ENCODE results near the gene ADGB.

ADGB gene

GRCh38 chr6:146861716-146862115, 262.9 kb downstream of the ADGB start:
- TF ChIP-seq PKNOX1 (IDR thresholded peaks at IDR 0.05) (no peak), NFRKB (IDR thresholded peaks at IDR 0.05) (no peak), ELF4 (IDR thresholded peaks at IDR 0.05) (no peak), SP1 (IDR thresholded peaks at IDR 0.05) (no peak), L3MBTL2 (conservative IDR thresholded peaks at IDR 0.05) (no peak), FOXM1 (IDR thresholded peaks at IDR 0.05; ENCODE audit: borderline replicate concordance) (no peak), FOXK2 (IDR thresholded peaks at IDR 0.05) (no peak), SUZ12 (IDR thresholded peaks at IDR 0.05) (no peak), ARNT (IDR thresholded peaks at IDR 0.05) (no peak), BHLHE40 (IDR thresholded peaks at IDR 0.05; ENCODE audit: borderline replicate concordance) (no peak), ZNF384 (IDR thresholded peaks at IDR 0.05) (no peak), HDGF (IDR thresholded peaks at IDR 0.05; ENCODE audit: borderline replicate concordance) (no peak), TARDBP (IDR thresholded peaks at IDR 0.05) (no peak), CTBP1 (IDR thresholded peaks at IDR 0.05; ENCODE audit: borderline replicate concordance) (no peak), FOXA1 (IDR thresholded peaks at IDR 0.05) (no peak), LEF1 (IDR thresholded peaks at IDR 0.05; ENCODE audit: borderline replicate concordance) (no peak)
- ChIA-PET POLR2A (no interaction called here), CTCF (no interaction called here)
- no peak for DNase-seq (ENCODE audit: extremely low spot score)

- CTCF ChIA-PET: no interaction called here
- TF ChIP-seq ZNF384 (IDR thresholded peaks at IDR 0.05): no peak
- TF ChIP-seq L3MBTL2 (conservative IDR thresholded peaks at IDR 0.05): no peak
- TF ChIP-seq CTBP1 (IDR thresholded peaks at IDR 0.05; ENCODE audit: borderline replicate concordance): no peak
- TF ChIP-seq FOXA1 (IDR thresholded peaks at IDR 0.05): no peak
- no peak for TF ChIP-seq NFRKB (IDR thresholded peaks at IDR 0.05)
- TF ChIP-seq TARDBP (IDR thresholded peaks at IDR 0.05): no peak
- TF ChIP-seq LEF1 (IDR thresholded peaks at IDR 0.05; ENCODE audit: borderline replicate concordance): no peak
- TF ChIP-seq ELF4 (IDR thresholded peaks at IDR 0.05): no peak
- no peak for TF ChIP-seq SUZ12 (IDR thresholded peaks at IDR 0.05)
- TF ChIP-seq ARNT (IDR thresholded peaks at IDR 0.05): no peak
- TF ChIP-seq FOXM1 (IDR thresholded peaks at IDR 0.05; ENCODE audit: borderline replicate concordance): no peak
- TF ChIP-seq BHLHE40 (IDR thresholded peaks at IDR 0.05; ENCODE audit: borderline replicate concordance): no peak
- TF ChIP-seq HDGF (IDR thresholded peaks at IDR 0.05; ENCODE audit: borderline replicate concordance): no peak
- no peak for TF ChIP-seq FOXK2 (IDR thresholded peaks at IDR 0.05)
- TF ChIP-seq PKNOX1 (IDR thresholded peaks at IDR 0.05): no peak
- TF ChIP-seq SP1 (IDR thresholded peaks at IDR 0.05): no peak
- POLR2A ChIA-PET: no interaction called here
- DNase-seq (ENCODE audit: extremely low spot score): no peak
These were observed 263.7 kb downstream of the ADGB start for GRCh38 chr6:146862508-146862919.

GRCh38 chr6:146864300-146864699, 265.5 kb downstream of the ADGB start:
- ChIA-PET CTCF (interaction anchor here (0.6 kb wide), 1 partner anchor 831 kb away, joined by 4 read pairs; no protein-coding TSS in a partner anchor), POLR2A (no interaction called here)
- no peak for TF ChIP-seq ARNT (IDR thresholded peaks at IDR 0.05)
- no peak for TF ChIP-seq ZNF384 (IDR thresholded peaks at IDR 0.05)
- no peak for TF ChIP-seq SP1 (IDR thresholded peaks at IDR 0.05)
- no peak for TF ChIP-seq NFRKB (IDR thresholded peaks at IDR 0.05)
- TF ChIP-seq CTBP1 (IDR thresholded peaks at IDR 0.05; ENCODE audit: borderline replicate concordance): no peak
- no peak for TF ChIP-seq TARDBP (IDR thresholded peaks at IDR 0.05)
- no peak for TF ChIP-seq FOXM1 (IDR thresholded peaks at IDR 0.05; ENCODE audit: borderline replicate concordance)
- TF ChIP-seq PKNOX1 (IDR thresholded peaks at IDR 0.05): no peak
- no peak for TF ChIP-seq BHLHE40 (IDR thresholded peaks at IDR 0.05; ENCODE audit: borderline replicate concordance)
- no peak for TF ChIP-seq HDGF (IDR thresholded peaks at IDR 0.05; ENCODE audit: borderline replicate concordance)
- TF ChIP-seq LEF1 (IDR thresholded peaks at IDR 0.05; ENCODE audit: borderline replicate concordance): no peak
- no peak for TF ChIP-seq ELF4 (IDR thresholded peaks at IDR 0.05)
- TF ChIP-seq FOXA1 (IDR thresholded peaks at IDR 0.05): no peak
- DNase-seq (ENCODE audit: extremely low spot score): no peak

GRCh38 chr6:146864885-146865284, 266.1 kb downstream of the ADGB start:
- TF ChIP-seq FOXA1 (IDR thresholded peaks at IDR 0.05): no peak
- no peak for TF ChIP-seq ZNF384 (IDR thresholded peaks at IDR 0.05)
- TF ChIP-seq SP1 (IDR thresholded peaks at IDR 0.05): no peak
- TF ChIP-seq LEF1 (IDR thresholded peaks at IDR 0.05; ENCODE audit: borderline replicate concordance): no peak
- TF ChIP-seq PKNOX1 (IDR thresholded peaks at IDR 0.05): no peak
- no peak for TF ChIP-seq NFRKB (IDR thresholded peaks at IDR 0.05)
- TF ChIP-seq ARNT (IDR thresholded peaks at IDR 0.05): no peak
- TF ChIP-seq L3MBTL2 (conservative IDR thresholded peaks at IDR 0.05): no peak
- TF ChIP-seq ELF4 (IDR thresholded peaks at IDR 0.05): no peak
- TF ChIP-seq HDGF (IDR thresholded peaks at IDR 0.05; ENCODE audit: borderline replicate concordance): no peak
- DNase-seq (ENCODE audit: extremely low spot score): no peak
- POLR2A ChIA-PET: no interaction called here
- CTCF ChIA-PET: no interaction called here
